ENCODE measurements around the gene POLD1.
"Not testable (repeated sequence)": the region's sequence is repeated elsewhere in the genome, so short reads cannot be mapped to it uniquely, and the experiment has no call there.

POLD1 gene

DNA sequence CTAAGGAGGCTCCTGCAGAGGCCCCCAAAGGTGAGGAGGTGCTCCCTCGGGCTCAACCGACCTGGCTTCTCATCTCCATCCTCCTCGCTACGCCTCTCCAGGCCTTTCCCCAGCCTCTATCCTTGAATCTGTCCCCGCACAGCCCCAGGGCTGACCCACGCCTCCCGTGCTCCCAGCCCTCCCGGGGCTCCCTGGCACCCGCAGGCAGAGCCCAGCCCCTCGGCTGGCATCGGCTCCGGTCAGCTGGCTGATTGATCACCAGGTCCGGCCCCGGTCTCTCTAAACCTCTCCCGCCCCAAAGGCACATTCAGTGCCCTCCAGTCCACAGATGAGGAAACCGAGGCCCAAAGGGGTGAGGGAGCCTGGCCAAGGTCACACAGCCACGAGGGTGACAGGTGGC, 51.1 kb downstream of the POLD1 start:
- TF ChIP-seq, protein P1, sequence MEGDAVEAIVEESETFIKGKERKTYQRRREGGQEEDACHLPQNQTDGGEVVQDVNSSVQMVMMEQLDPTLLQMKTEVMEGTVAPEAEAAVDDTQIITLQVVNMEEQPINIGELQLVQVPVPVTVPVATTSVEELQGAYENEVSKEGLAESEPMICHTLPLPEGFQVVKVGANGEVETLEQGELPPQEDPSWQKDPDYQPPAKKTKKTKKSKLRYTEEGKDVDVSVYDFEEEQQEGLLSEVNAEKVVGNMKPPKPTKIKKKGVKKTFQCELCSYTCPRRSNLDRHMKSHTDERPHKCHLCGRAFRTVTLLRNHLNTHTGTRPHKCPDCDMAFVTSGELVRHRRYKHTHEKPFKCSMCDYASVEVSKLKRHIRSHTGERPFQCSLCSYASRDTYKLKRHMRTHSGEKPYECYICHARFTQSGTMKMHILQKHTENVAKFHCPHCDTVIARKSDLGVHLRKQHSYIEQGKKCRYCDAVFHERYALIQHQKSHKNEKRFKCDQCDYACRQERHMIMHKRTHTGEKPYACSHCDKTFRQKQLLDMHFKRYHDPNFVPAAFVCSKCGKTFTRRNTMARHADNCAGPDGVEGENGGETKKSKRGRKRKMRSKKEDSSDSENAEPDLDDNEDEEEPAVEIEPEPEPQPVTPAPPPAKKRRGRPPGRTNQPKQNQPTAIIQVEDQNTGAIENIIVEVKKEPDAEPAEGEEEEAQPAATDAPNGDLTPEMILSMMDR (IDR thresholded peaks at IDR 0.05; ENCODE audit: insufficient read depth, low read length, poor library complexity, severe bottlenecking), result no peak
- TF ChIP-seq EZH2phosphoT487 (conservative IDR thresholded peaks at IDR 0.05; ENCODE audit: low read length), result no peak

DNA sequence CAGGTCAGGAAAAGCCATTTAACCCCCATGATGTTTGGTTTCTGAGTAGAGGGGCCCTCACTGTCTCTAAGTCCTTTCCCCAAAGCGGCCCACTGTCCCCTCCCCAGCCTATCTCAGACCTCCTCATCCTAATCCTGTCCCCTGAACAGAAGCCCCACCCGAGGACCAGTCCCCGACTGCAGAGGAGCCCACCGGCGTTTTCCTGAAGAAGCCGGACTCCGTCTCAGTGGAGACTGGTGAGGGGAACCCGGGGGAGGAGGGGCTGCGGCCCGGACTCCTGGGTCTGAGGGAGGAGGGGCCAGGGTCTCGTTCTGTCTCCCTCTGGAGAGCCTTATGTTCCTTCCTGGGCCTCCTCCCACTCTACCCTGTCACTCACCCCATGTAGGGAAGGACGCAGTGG, 51.5 kb downstream of the POLD1 start:
- Histone ChIP-seq H3F3A (ENCODE audit: insufficient read depth) (peaks cover 27% of the 10 kb centered on the region), H3K27ac (ENCODE audit: low read depth, low read length) (no peak overlapping the region), H3K27me3 (ENCODE audit: low read length) (no peaks in the 10 kb centered on the region), H4K20me1 (ENCODE audit: low read depth, low read length) (no peaks in the 10 kb centered on the region), H3K36me3 (ENCODE audit: low read length) (no peaks in the 10 kb centered on the region), H3K4me2 (ENCODE audit: low read depth, low read length, poor library complexity, severe bottlenecking) (no peak overlapping the region), H3K9me2 (replicated peaks; ENCODE audit: insufficient read depth, low read length) (no peaks in the 10 kb centered on the region), H3K79me2 (ENCODE audit: insufficient read depth, low read length) (no peaks in the 10 kb centered on the region), H3K9ac (ENCODE audit: low read length) (no peak overlapping the region), H3K4me3 (ENCODE audit: insufficient read depth, low read length, poor library complexity, severe bottlenecking) (no peak overlapping the region), H3K9me3 (ENCODE audit: insufficient read depth, low read length) (no peaks in the 10 kb centered on the region), H2AFZ (ENCODE audit: low read depth, low read length, severe bottlenecking) (no peak overlapping the region)
- TF ChIP-seq, protein P1 (IDR thresholded peaks at IDR 0.05; ENCODE audit: insufficient read depth, low read length, poor library complexity, severe bottlenecking), result no peak
- TF ChIP-seq EZH2phosphoT487 (conservative IDR thresholded peaks at IDR 0.05; ENCODE audit: low read length), result no peak

More for the DNA sequence above, 51.1 kb downstream of the POLD1 start:
- Histone ChIP-seq H4K20me1 (ENCODE audit: low read depth, low read length) (no peaks in the 10 kb centered on the region), H3K27me3 (ENCODE audit: low read length) (no peaks in the 10 kb centered on the region), H3K9me2 (replicated peaks; ENCODE audit: insufficient read depth, low read length) (no peaks in the 10 kb centered on the region), H3F3A (ENCODE audit: insufficient read depth) (peaks cover 30% of the 10 kb centered on the region), H3K36me3 (ENCODE audit: low read length) (no peaks in the 10 kb centered on the region), H3K9ac (ENCODE audit: low read length) (no peak overlapping the region), H3K4me2 (ENCODE audit: low read depth, low read length, poor library complexity, severe bottlenecking) (no peak overlapping the region), H3K4me3 (ENCODE audit: insufficient read depth, low read length, poor library complexity, severe bottlenecking) (no peak overlapping the region), H2AFZ (ENCODE audit: low read depth, low read length, severe bottlenecking) (no peak overlapping the region), H3K27ac (ENCODE audit: low read depth, low read length) (no peak overlapping the region), H3K79me2 (ENCODE audit: insufficient read depth, low read length) (no peaks in the 10 kb centered on the region), H3K9me3 (ENCODE audit: insufficient read depth, low read length) (no peaks in the 10 kb centered on the region)

DNA sequence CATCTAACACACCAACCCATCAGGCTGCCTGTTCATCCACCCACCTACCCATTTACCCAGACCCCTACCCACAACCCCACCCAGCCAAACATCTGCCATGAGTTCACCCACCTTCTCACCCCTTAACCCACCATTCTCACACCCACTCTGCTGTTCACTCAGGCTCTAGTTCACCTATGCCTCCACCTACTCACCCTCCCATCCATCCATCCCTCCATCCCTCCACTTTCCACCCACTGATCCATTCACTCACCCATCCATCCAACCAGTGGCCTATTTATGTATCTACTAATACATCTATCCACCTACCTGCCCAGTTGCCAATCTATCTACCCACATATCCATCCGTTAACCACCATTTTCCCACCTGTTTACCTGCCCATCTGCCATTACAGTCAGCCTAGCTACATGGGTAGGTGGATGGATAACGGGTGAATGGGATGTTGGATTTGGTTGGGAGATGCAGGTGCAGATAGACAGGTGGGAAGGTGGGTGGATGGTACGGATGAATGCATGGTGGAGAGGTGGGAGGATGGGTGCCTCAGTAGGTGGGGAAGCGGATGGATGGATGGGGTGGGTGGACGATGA, 53.8 kb downstream of the POLD1 start:
- Histone ChIP-seq H3K9me2 (replicated peaks; ENCODE audit: insufficient read depth, low read length) (no peaks in the 10 kb centered on the region), H2AFZ (ENCODE audit: low read depth, low read length, severe bottlenecking) (no peak overlapping the region), H4K20me1 (ENCODE audit: low read depth, low read length) (no peaks in the 10 kb centered on the region), H3K9ac (ENCODE audit: low read length) (no peak overlapping the region), H3K4me3 (ENCODE audit: insufficient read depth, low read length, poor library complexity, severe bottlenecking) (no peak overlapping the region), H3K9me3 (ENCODE audit: insufficient read depth, low read length) (no peaks in the 10 kb centered on the region), H3F3A (ENCODE audit: insufficient read depth) (peaks cover 14% of the 10 kb centered on the region), H3K4me2 (ENCODE audit: low read depth, low read length, poor library complexity, severe bottlenecking) (no peak overlapping the region), H3K27ac (ENCODE audit: low read depth, low read length) (no peak overlapping the region), H3K36me3 (ENCODE audit: low read length) (no peaks in the 10 kb centered on the region), H3K79me2 (ENCODE audit: insufficient read depth, low read length) (no peaks in the 10 kb centered on the region), H3K27me3 (ENCODE audit: low read length) (no peaks in the 10 kb centered on the region)
- no peak for TF ChIP-seq EZH2phosphoT487 (conservative IDR thresholded peaks at IDR 0.05; ENCODE audit: low read length)
- TF ChIP-seq, protein P1 (IDR thresholded peaks at IDR 0.05; ENCODE audit: insufficient read depth, low read length, poor library complexity, severe bottlenecking), result no peak

DNA sequence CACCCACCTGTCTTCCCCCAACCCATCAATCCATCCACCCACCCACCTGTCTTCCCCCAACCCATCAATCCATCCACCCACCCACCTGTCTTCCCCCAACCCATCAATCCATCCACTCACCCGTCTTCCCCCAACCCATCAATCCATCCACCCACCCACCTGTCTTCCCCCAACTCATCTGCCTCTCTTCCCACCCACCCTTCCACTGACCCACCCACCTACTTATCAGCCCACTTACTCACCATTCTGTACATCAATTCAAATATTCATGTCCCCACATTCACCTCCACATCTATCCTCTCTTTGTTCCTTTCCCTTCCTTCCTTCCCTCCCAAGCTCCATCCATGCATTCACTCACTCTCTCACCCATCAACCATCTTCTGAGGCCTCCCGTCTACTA, 55.0 kb downstream of the POLD1 start:
- not testable (repeated sequence) for H3K4me3 ChIP-seq (ENCODE audit: insufficient read depth, low read length, poor library complexity, severe bottlenecking); H3K9ac ChIP-seq (ENCODE audit: low read length); H3K79me2 ChIP-seq (ENCODE audit: insufficient read depth, low read length); H3K27ac ChIP-seq (ENCODE audit: low read depth, low read length); H3F3A ChIP-seq (ENCODE audit: insufficient read depth); H3K27me3 ChIP-seq (ENCODE audit: low read length); H2AFZ ChIP-seq (ENCODE audit: low read depth, low read length, severe bottlenecking); H3K4me2 ChIP-seq (ENCODE audit: low read depth, low read length, poor library complexity, severe bottlenecking); H4K20me1 ChIP-seq (ENCODE audit: low read depth, low read length); H3K36me3 ChIP-seq (ENCODE audit: low read length); H3K9me2 ChIP-seq (replicated peaks; ENCODE audit: insufficient read depth, low read length); H3K9me3 ChIP-seq (ENCODE audit: insufficient read depth, low read length)
